IPS-18c (cell line): ENCODE results near the gene DHDDS.

Experiments
- H3K4me3 ChIP-seq: 2 replicates; pipeline ENCODE4 v1.7.0; 2013; ENCODE audit warnings: low read depth, mild to moderate bottlenecking, low read length, moderate library complexity; ENCODE audit not compliant: insufficient read depth
- H3K9me3 ChIP-seq: one replicate; pipeline ENCODE4 v1.6.1; 2013; ENCODE audit warnings: mild to moderate bottlenecking, low read length, moderate library complexity; ENCODE audit not compliant: control insufficient read depth, insufficient read depth

DHDDS gene

DNA sequence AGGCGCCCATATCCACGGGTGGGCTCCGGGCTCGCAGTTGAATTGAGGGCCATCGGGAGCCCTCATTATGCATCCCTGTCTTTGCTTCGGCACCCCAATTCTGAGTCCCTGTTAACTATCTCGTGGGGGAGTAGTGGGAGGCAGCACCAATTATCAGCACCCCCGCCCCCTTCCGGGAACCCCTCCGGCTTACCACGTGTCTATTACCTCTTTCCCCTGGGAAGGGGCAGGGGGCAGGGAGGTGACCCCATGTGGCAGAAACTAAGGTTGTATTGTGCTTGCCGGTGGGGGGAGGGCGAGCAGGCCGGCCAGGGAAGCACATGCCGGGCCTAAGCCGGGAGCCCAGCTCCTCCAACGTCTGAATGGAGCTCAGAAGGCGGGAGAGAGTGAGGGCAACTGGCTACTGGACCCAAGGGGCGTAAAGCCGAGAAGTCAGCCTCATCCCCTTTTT lies 20.5 kb upstream of the DHDDS start:
- Histone ChIP-seq H3K9me3 (peaks cover 3% of the 10 kb centered on the region), H3K4me3 (peak overlapping the region; percentile 99)

DNA sequence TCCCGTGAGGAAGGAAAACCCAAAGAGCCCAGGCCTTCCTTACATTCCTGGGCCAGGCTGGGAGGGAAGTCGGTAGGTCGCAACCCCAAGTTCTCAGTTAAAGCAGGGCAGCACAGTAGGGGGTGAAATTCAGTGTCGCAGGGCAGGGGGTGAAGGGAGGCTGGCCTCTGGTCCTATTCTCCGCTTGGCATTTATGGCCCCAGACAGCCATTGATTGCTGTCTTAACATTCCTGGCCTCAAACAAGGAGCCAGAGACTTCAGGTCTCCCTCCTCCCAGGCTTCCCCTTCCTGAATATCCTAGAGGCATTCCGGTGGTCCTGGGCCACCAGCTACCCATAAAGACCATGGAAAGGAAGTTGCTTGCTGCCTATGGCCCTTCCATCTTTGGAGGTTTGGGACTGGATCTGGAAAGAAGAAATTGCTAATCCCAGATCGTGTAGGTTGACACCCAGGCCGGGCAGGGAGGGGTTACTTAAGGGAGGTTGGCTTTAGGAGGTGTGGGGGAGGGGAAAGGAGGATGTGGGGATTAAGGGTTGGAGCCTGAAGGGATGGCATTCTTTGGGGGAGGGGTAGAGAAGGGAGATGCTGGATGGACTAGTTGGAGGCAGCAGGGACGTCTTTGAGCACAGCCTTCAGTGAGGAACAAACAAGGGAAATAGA lies 19.8 kb upstream of the DHDDS start:
- Histone ChIP-seq H3K4me3 (peak overlapping the region; percentile 99), H3K9me3 (peaks cover 3% of the 10 kb centered on the region)

DNA sequence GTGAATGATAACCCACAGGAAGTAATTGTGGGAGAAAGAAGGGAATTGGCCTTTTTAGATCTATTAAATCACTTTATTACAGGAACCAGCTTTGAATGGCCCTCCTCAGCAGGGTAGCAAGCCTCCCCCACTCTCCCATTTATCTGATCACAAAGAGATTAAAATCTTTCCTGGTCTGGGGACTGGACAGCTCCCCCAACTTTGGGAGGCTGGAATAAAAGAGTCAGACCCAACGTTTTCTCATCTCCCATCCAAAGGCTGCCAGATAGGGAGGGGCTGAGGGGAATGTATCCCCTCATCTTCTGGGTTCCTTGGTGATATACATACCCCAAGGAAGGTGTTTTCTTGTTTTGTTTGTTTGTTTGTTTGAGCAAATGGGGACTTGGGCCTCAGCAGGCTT lies 19.1 kb upstream of the DHDDS start:
- Histone ChIP-seq H3K4me3 (peak overlapping the region; percentile 99), H3K9me3 (peaks cover 3% of the 10 kb centered on the region)

DNA sequence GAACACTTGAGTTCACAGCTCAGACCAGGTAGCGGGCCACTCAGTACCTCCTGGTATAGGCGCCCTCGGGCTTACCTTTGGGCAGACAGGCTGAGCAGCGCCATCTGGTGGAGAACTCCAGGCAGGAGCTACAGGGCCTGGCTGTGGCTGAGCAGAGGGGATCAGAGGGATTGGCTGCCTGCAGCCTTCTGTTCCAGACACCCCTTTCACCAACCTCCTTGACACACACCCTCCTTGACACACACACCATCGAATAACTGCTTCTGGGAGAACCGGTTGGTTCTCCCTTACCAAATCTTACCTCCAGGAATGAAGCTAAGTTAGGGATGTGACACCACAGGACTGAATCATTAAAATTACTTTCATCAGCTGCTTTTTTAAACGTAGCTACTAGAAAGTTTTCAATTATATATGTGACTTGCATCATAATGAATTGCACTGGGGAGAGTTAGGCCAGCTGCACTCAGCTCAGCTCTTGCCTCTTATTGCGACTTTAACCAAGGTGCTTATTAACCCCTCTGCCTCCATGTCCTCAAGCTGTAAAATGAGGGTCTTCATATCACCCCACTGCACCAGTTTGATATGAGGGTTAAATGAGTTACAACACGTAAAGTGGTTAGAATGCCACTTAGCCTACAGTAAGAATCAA lies 14.9 kb upstream of the DHDDS start:
- Histone ChIP-seq H3K4me3 (no peak overlapping the region; the same call in 1 of the 2 replicates), H3K9me3 (no peaks in the 10 kb centered on the region)

DNA sequence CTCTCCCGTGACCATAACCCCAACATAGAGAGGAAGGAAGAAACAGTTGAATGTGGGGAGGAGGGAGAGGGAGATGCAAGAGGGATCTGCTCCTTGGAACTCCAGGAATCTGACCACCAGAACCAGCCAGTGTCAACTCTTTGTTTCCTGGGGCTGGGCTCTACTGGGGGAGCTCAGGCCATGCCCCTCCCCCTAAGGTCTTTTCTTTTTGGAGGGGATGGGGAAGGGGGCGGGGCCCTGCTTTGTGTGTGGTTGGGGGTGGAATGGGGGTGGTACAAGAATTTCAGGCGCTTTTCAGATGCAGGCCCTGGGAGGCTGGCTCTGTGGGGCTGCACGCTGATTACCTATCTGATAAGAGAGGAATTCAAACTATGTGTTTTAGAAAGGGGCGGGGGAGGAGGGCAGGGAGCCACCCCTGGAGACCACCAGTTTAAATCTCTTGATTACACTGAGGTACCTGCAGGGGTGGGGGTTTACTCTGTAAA lies 13.2 kb upstream of the DHDDS start:
- no peaks in the 10 kb centered on the region for H3K9me3 ChIP-seq
- peak overlapping the region; percentile 25; the same call in 1 of the 2 replicates for H3K4me3 ChIP-seq

DNA sequence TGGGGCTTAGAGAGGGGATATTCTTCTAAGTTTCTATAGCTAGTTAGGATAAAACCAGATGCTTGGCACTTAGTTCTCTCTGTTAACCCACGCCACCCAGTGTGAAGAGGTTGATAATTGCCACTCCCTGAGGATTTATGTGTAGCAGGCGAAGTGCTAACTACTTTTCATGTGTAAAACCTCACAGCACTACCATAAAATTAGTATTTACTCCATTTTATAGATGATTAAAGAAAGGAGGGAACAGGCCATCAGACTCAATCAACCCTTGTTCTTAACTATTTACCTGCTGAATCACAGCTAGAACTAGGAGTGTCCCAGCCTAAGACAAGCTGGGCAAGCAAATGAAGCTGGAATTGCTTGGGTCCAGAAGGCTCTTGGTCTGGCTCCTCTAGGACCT lies 12.6 kb upstream of the DHDDS start:
- no peaks in the 10 kb centered on the region for H3K9me3 ChIP-seq
- H3K4me3 ChIP-seq = peak overlapping the region; percentile 9; the same call in 1 of the 2 replicates

DNA sequence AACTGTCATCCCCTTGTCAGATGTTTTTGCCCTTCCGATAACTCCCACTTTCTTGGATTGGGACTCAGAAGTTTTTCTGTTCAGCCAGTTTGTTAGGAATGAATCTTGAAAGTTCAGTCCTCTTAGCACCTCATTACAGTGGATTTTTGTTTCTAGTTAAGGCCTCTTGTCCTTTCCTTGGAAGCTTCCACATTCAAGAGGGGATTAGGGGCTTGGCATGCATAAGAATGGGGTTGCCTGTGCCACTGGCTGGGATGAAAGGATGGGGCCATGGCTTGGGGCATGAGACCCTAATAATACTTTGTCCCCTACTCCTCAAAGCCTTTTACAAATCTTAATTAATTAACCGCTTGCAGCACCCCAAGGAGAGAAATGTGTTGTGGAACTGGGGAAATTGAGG lies 2.4 kb upstream of the DHDDS start:
- H3K9me3 ChIP-seq = no peaks in the 10 kb centered on the region
- H3K4me3 ChIP-seq = no peak overlapping the region

DNA sequence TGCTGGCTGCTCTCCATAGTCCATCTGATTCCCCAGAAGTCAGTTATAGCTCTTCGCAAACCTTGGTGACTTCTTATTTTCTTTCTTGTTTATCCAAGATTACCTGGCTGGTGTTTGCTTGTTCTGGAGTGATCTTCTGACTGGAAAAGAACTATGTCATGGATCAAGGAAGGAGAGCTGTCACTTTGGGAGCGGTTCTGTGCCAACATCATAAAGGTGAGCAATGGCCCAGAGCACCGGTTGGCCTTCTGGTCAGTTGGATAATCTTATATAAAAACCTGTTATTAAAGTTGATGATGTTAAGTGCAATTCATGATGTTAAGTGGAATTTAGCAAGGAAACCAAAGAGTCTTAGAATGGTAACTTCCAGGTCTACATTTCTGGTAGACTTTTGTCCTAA lies 672 bp downstream of the DHDDS start:
- no peaks in the 10 kb centered on the region for H3K9me3 ChIP-seq
- peak overlapping the region; percentile 64 for H3K4me3 ChIP-seq

DNA sequence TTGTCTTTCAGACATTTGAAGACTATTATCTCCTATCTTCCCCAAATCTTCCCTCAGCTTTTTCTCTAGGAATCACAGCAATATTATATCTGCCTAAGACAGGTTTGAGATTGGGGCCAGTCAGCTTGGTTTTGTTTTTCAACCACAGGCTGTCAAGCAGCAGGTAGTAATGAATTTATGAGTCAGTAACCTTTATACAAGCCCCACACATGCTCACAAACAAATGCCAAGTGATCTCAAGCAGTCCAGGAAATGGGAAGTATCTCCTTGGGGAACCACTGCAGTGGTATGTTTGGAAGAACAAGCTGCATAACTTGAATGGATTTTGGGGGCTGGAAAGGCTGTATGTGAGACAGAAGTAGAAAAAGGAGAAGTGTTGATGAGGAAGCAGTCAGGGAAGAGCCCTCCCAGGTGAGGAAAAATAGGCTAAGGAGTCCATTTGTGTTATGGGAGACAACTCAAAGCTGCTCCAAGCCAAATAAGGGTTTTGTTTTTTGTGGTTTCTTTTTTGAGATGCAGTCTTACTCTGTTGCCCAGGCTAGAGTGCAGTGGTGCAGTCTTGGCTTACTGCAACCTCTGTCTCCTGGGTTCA lies 2.1 kb downstream of the DHDDS start:
- Histone ChIP-seq H3K4me3 (no peak overlapping the region), H3K9me3 (no peaks in the 10 kb centered on the region)

DNA sequence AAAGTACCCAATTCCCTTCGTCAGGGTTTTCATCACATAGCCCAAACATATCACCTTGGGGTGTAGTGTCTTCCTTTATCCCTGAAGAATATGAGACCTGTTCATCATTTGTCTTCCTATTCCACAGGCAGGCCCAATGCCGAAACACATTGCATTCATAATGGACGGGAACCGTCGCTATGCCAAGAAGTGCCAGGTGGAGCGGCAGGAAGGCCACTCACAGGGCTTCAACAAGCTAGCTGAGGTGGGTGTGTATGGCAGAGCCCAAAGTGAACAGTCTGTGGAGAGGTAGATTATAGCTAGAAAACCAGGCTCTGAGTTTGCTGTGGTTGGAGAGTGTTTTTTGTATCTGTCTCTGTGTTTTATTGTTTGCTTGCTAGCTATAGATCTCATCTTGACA lies 5.9 kb downstream of the DHDDS start:
- no peaks in the 10 kb centered on the region for H3K9me3 ChIP-seq
- no peak overlapping the region for H3K4me3 ChIP-seq

DNA sequence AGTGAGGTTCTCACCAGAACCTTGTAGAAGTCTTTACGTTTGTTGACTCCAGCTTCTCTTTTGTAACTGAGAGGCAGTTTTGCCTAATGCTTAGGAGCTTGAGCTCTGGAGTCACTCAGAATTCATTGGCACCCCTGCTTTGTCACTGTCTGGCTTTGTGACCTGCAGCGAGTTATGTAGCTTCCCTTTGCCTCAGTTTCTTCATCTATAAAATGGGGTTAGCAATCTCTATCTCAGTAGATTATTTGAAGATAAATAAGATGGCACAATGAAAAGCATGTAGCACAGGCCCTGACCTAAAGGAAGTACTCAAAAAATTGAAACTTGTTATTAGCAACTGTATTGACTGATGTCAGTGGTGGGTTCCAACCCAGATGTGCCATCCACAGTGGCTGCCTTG lies 8.1 kb downstream of the DHDDS start:
- H3K4me3 ChIP-seq = no peak overlapping the region
- no peaks in the 10 kb centered on the region for H3K9me3 ChIP-seq

DNA sequence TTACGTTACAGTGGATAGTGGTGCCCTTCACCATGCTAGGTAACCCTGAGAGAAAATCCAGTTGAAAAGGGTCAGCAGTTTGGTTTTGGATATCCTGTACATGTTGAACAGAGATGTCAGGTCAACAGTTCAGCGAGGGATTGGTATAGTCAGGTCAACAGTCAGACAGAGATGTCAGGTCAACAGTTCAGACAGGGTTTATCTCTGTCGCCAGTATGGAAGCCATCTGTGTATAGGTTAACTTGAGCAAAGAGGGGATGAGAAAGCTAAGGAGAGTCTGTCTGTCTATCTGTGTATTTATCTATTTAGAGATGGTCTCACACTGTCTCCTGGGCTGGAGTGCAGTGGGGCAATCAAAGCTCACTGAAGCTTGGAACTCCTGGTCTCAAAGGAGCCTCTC lies 17.7 kb downstream of the DHDDS start:
- no peaks in the 10 kb centered on the region for H3K9me3 ChIP-seq
- no peak overlapping the region for H3K4me3 ChIP-seq

DNA sequence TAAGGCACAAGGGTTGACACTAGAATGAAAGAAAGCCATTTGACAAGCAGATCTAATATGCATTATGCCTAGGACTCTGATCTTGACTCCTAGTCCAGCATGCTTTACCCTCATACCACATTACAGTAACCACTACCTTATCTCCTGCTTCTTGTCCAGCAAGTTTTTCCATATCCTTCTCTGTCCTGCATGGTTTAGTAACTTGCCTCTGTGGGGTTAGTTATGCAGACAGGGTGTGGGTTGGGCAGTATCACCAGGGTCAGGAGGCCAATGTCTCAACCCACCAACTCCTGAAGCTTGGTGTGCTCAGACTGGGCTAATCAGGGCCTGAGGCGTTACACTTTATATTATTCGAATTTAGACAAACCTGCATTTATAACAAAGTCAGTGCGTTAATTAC lies 18.8 kb downstream of the DHDDS start:
- H3K4me3 ChIP-seq = no peak overlapping the region
- H3K9me3 ChIP-seq = no peaks in the 10 kb centered on the region

DNA sequence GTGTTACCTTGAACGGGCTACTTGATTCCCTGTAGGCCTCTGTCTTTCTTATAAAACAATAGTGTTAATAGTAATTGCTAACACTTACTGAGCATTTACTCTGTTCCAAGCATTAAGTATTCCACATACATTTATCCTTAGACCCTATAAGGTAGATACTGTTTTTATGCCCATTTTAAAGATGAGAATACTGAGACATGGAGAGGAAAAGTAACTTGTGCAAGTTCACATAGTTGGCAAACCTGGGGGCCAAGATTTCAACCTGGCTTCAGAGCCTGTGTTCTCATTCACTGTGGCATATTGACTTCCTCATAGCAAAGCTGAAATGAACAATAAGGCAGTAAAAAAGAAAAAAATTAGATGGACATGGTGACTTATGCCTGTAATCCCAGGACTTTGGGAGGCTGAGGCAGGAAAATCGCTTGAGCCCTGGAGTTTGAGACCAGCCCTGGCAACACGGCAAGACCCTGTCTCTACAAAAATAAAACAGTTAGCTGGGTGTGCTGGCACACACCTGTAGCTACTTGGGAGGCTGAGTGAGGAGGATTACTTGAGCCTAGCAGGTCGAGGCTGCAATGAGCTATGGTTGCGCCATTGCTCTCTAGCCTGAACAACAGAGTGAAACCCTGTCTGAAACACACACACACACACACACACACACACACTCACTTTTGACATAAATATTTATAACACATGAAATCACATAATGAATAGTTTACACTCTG lies 20.5 kb downstream of the DHDDS start:
- Histone ChIP-seq H3K9me3 (no peaks in the 10 kb centered on the region), H3K4me3 (no peak overlapping the region)

DNA sequence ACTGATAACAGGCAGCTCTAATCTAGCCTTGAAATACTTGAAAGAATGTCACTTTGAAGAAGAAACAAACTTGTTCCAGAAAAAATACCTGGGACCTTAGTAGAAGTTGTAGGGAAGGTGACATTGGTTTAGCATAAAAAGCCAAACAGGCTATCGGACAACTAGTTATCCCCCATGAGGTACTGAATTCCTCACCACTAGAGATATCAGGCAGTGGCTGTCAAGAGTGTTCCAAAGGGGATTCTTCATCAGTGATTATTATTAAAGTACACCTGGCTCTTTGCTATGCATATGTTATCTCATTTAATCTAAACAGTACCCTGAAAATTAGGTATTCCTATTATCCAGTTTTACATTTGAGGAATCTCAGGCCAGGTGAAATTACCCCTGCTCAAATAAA lies 27.0 kb downstream of the DHDDS start:
- Histone ChIP-seq H3K9me3 (no peaks in the 10 kb centered on the region), H3K4me3 (no peak overlapping the region)

DNA sequence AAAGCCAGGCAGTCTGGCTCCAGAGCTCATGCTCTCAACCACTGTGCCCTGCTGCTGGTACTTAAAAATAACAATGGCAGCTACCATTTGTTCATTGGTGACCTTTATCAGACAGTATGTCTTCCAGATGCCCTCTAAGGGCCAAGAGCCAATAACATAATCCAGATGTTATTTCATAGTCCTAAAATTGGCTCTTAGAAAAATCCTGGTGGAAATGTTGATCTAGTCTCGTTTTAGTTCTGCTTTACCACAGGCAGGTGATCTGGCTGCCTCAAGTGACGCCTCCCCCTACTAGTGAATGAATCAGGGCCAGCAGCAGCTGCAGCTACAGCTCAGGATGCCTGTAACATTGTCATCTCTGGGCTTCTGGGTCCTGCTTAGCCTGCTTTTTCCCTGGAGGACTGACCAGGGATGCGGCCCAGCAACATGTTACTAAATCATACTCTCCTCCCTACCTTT lies 27.5 kb downstream of the DHDDS start:
- Histone ChIP-seq H3K9me3 (no peaks in the 10 kb centered on the region), H3K4me3 (no peak overlapping the region)

DNA sequence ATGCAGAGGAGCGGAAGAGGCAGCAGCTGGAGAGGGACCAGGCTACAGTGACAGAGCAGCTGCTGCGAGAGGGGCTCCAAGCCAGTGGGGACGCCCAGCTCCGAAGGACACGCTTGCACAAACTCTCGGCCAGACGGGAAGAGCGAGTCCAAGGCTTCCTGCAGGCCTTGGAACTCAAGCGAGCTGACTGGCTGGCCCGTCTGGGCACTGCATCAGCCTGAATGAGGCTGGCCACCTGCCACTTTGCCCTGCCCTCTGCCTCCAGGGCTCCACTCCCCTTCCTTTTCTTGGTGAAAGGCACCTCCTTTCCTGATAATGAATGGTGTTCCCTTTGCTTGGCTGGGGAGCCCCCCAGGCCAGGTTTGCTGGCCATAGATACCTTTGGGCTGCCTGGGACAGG lies 36.8 kb downstream of the DHDDS start:
- Histone ChIP-seq H3K4me3 (no peak overlapping the region), H3K9me3 (no peaks in the 10 kb centered on the region)

DNA sequence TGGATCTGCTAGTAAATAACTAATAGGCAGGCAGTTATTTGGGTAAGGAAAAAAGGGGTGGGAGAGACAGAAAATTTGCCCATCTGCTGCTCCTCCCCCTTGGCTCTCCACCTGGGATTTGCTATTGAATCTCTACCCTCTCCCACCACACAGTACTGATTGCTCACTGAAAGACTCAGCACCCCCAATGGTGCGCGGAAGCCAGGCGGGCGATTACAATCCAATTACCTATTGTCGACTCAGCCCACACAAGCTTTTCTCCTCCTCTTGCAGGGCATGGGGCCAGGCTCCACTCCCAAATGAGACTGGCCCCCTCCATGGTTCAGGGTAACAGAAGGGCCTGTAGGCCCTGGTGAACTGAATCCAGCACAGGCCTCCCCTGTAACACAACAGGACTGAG lies 37.4 kb downstream of the DHDDS start:
- Histone ChIP-seq H3K9me3 (no peaks in the 10 kb centered on the region), H3K4me3 (no peak overlapping the region)
